Neural progenitor cell (in vitro differentiated cells): ENCODE measurements around the gene SLC12A6.

Experiments
- EZH2 ChIP-seq: fragments of 200-600 bp; sonication (generic); IDR thresholded peaks from 2 replicates; pipeline ENCODE4 v1.6.1; 2017; ENCODE audit warnings: antibody characterized with exemption, mild to moderate bottlenecking, moderate library complexity
- TF ChIP-seq, protein P1 (sequence below): fragments of 200-600 bp; sonication (generic); IDR thresholded peaks from 2 replicates; pipeline ENCODE4 v1.5.1; 2017; ENCODE audit warnings: antibody characterized with exemption, mild to moderate bottlenecking

DNA sequence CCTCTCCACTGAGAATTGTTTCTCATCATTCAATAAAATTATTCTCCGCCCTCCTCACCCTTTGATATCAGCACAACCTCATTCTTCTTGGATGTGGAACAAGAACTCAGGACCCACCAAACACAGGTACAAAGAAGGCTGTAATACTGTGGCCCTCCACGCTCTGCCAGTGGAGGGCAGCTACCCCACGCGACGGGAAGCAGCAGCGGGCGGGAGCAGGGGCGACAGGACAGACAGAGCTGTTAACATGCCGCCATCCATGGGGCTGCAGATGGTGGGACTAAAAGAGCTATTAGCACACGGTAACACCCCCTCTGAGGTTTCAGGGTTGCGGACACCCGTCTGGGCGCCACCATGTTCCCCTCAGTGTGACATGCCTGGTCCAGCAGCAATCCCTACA, 75.2 kb downstream of the SLC12A6 start:
- TF ChIP-seq, protein P1, sequence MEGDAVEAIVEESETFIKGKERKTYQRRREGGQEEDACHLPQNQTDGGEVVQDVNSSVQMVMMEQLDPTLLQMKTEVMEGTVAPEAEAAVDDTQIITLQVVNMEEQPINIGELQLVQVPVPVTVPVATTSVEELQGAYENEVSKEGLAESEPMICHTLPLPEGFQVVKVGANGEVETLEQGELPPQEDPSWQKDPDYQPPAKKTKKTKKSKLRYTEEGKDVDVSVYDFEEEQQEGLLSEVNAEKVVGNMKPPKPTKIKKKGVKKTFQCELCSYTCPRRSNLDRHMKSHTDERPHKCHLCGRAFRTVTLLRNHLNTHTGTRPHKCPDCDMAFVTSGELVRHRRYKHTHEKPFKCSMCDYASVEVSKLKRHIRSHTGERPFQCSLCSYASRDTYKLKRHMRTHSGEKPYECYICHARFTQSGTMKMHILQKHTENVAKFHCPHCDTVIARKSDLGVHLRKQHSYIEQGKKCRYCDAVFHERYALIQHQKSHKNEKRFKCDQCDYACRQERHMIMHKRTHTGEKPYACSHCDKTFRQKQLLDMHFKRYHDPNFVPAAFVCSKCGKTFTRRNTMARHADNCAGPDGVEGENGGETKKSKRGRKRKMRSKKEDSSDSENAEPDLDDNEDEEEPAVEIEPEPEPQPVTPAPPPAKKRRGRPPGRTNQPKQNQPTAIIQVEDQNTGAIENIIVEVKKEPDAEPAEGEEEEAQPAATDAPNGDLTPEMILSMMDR: no peak
- TF ChIP-seq EZH2: no peak
